ENCODE results near the gene HIBADH. TPM values are rescaled to one million over a fixed set of nuclear protein-coding genes. Genes with fewer than 3 reads are reported as not detected.

The HIBADH gene
- total RNA-seq, 1 donor from 2014 or later: 38.1 TPM

GRCh38 chr7:27526611-27527347, 135.9 kb downstream of the HIBADH start:
- TF ChIP-seq POLR2A (IDR thresholded peaks at IDR 0.05) (no peak), POLR2AphosphoS5 (IDR thresholded peaks at IDR 0.05; ENCODE audit: insufficient read depth in 1 of 2, low read depth in 1 of 2) (no peak)
- TF ChIP-seq, protein P1, sequence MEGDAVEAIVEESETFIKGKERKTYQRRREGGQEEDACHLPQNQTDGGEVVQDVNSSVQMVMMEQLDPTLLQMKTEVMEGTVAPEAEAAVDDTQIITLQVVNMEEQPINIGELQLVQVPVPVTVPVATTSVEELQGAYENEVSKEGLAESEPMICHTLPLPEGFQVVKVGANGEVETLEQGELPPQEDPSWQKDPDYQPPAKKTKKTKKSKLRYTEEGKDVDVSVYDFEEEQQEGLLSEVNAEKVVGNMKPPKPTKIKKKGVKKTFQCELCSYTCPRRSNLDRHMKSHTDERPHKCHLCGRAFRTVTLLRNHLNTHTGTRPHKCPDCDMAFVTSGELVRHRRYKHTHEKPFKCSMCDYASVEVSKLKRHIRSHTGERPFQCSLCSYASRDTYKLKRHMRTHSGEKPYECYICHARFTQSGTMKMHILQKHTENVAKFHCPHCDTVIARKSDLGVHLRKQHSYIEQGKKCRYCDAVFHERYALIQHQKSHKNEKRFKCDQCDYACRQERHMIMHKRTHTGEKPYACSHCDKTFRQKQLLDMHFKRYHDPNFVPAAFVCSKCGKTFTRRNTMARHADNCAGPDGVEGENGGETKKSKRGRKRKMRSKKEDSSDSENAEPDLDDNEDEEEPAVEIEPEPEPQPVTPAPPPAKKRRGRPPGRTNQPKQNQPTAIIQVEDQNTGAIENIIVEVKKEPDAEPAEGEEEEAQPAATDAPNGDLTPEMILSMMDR (IDR thresholded peaks at IDR 0.05): no peak
- H3K27me3 ChIP-seq: no peaks in the 10 kb centered on the region
- H3K4me3 ChIP-seq: no peak overlapping the region
- H3K36me3 ChIP-seq: peaks cover 0 to 16% of the 10 kb centered on the region in 2 donors
- H3K4me1 ChIP-seq: peaks cover under 1% of the 10 kb centered on the region
- no peak overlapping the region for H3K27ac ChIP-seq
- DNase-seq (ENCODE audit: extremely low spot score in 2 of 2): no peak
- intact Hi-C loops (cut with DNase I): no loop called here
- H3K9me3 ChIP-seq: no peaks in the 10 kb centered on the region

GRCh38 chr7:27526131-27526530, 136.6 kb downstream of the HIBADH start:
- TF ChIP-seq, protein P1 (IDR thresholded peaks at IDR 0.05): no peak
- no peak for TF ChIP-seq POLR2AphosphoS5 (IDR thresholded peaks at IDR 0.05; ENCODE audit: insufficient read depth in 1 of 2, low read depth in 1 of 2)
- no peak for TF ChIP-seq POLR2A (IDR thresholded peaks at IDR 0.05)
- intact Hi-C loops (cut with DNase I): no loop called here
- Histone ChIP-seq H3K36me3 (peaks cover 0 to 10% of the 10 kb centered on the region in 2 donors), H3K27me3 (no peaks in the 10 kb centered on the region), H3K4me3 (no peak overlapping the region), H3K27ac (no peak overlapping the region), H3K4me1 (peaks cover 7% of the 10 kb centered on the region), H3K9me3 (no peaks in the 10 kb centered on the region)
- DNase-seq (ENCODE audit: extremely low spot score in 2 of 2): no peak

GRCh38 chr7:27523321-27523720, 139.4 kb downstream of the HIBADH start:
- Histone ChIP-seq H3K4me1 (peaks cover 29% of the 10 kb centered on the region), H3K36me3 (peaks cover 0 to 8% of the 10 kb centered on the region in 2 donors), H3K9me3 (no peaks in the 10 kb centered on the region), H3K27ac (no peak overlapping the region), H3K4me3 (no peak overlapping the region), H3K27me3 (no peaks in the 10 kb centered on the region)
- intact Hi-C loops (cut with DNase I): no loop called here
- TF ChIP-seq POLR2A (IDR thresholded peaks at IDR 0.05): no peak
- TF ChIP-seq, protein P1 (IDR thresholded peaks at IDR 0.05): no peak
- TF ChIP-seq POLR2AphosphoS5 (IDR thresholded peaks at IDR 0.05; ENCODE audit: insufficient read depth in 1 of 2, low read depth in 1 of 2): no peak
- DNase-seq (ENCODE audit: extremely low spot score in 2 of 2): no peak

DNA sequence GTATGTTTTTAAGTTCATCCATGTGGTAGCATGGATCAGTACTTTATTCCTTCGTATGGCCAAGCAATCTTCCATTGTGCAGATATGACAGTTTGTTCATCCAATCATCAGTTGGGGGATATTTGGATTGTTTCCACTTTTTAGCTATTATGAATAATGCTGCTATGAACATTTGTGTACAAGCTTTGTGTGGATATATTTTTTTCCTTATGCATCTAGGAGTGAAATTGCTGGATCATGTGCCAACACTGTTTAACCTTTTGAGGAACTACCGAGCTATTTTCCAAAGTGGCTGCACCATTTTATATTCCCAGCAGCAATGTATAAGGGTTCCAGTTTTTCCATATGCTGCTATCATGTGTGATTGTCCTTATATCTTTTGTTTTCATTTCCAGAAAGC, 140.1 kb downstream of the HIBADH start:
- intact Hi-C loops (cut with DNase I): no loop called here
- H3K27ac ChIP-seq: no peak overlapping the region
- peaks cover 0 to 8% of the 10 kb centered on the region in 2 donors for H3K36me3 ChIP-seq
- no peaks in the 10 kb centered on the region for H3K27me3 ChIP-seq
- H3K9me3 ChIP-seq: no peaks in the 10 kb centered on the region
- peaks cover 29% of the 10 kb centered on the region for H3K4me1 ChIP-seq
- H3K4me3 ChIP-seq: no peak overlapping the region
- TF ChIP-seq POLR2AphosphoS5 (IDR thresholded peaks at IDR 0.05; ENCODE audit: insufficient read depth in 1 of 2, low read depth in 1 of 2) (no peak), POLR2A (IDR thresholded peaks at IDR 0.05) (no peak)
- TF ChIP-seq, protein P1 (IDR thresholded peaks at IDR 0.05): no peak
- no peak for DNase-seq (ENCODE audit: extremely low spot score in 2 of 2)

Data from vagina (tissue), 2 donors.